ENCODE data around the gene TSPAN9.

Gene TSPAN9

DNA sequence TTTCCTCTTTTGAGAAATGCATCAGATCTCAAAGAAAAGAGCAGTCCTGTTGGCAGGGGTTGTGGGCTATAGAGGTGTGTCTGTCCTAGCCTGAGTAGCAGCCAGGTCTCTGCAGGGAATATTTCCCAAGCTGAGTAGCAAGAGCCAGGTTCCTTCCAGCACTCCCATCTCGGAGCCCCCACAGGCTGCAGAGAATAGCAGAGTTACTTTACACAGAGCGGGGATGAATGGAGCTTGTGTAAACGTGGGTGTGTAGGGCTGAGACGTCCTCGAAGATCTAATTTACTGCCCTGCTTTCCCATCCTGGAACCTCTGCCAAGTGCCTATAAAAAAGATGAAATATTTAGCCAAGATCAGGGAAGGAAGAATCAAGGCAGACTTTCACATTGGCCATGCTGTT lies 156.6 kb downstream of the TSPAN9 start:
- no peak for DNase-seq

- no peak for DNase-seq
These were observed 159.4 kb downstream of the TSPAN9 start for GRCh38 chr12:3236345-3237187.

- no peak for DNase-seq
These were observed 161.0 kb downstream of the TSPAN9 start for GRCh38 chr12:3238196-3238595.

- DNase-seq = no peak
These were observed 164.4 kb downstream of the TSPAN9 start for GRCh38 chr12:3241621-3242020.

GRCh38 chr12:3242199-3242863 lies 165.2 kb downstream of the TSPAN9 start:
- DNase-seq = no peak

DNA sequence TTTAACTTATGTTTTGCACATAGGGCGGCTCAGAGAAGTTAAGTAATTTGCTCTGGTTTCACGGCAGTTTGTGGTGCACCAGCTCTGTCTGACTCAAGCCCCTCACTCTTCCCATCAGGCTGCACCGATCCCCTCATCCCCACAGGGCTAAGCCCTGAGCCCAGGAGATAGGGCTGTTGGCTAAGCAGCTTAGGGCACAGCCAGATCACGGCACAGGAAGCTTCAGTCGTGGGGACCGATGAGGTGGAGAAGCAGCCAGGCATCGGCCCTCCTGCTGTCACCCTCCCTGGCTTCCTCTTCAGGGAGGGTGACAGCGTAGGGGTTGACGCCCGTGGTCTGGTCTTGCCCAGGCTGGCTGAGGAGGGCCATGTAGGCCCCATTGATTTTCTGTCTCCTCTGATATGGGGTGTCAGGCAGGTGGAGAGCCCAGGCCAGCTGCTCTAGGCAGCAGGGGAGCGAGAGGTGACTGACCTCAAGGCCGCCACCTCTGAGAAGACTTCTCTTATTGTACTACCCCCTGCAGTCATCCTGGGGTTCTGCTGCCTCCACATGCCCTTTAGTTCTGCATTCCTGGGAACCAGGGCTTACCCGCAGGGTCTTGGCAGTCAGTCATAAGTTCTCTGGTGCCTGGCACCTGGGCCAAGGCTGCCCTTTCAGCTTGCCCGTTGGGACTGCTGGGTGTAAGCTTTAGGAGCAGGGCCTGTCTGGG lies 166.4 kb downstream of the TSPAN9 start:
- no peak for DNase-seq

GRCh38 chr12:3244219-3244750 lies 167.1 kb downstream of the TSPAN9 start:
- DNase-seq = no peak

GRCh38 chr12:3246253-3246652 lies 169.1 kb downstream of the TSPAN9 start:
- DNase-seq = no peak

DNA sequence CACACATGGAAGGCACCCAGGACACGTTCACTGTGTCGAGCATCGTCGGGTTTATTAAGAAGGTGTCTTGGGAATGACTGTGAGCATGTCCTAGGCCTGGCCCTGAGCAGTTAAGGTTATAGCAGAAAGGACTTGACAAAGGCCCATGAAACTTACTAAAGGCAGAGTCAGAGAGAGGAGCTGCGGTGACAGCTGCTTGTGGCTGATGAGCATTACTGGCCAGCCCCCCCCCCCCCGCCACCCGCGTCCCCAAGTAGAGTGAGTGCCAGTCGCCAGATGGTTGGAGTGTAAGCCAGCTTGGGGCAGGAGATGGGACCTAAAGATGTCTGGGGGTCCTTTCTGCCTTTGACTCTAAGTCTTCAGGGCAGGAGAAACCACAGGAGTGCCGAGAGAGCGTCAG lies 169.9 kb downstream of the TSPAN9 start:
- no peak for DNase-seq

DNA sequence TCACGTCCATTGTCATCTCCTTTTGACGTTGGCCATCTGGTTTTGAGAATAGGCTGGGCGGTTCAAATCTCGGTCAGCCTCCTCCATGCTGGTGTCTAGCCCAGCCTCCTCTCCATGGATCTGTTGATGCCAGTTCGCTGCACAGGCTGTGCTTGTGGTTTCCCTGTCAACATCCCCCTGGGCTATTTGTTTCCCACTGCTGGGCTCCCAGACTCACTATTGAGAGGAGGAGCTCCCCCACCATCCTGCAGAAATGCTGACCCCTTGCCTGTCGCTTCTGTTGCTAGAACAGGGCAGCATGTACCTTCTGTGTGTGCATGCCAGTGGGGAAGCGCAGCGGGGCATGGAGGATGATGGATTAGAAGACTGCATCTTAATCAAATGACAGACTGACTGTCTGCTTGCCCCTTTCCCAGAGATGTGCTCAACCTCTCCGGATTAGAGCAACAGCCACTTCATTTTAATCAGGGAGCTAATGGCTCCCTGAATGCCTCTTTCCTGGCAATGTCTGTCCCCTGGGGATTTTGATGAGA lies 170.5 kb downstream of the TSPAN9 start:
- DNase-seq = no peak

- no peak for DNase-seq
These were observed 172.1 kb downstream of the TSPAN9 start for GRCh38 chr12:3249081-3249800.

GRCh38 chr12:3250034-3250433 lies 172.9 kb downstream of the TSPAN9 start:
- no peak for DNase-seq

GRCh38 chr12:3250576-3250975 lies 173.4 kb downstream of the TSPAN9 start:
- DNase-seq = no peak

DNA sequence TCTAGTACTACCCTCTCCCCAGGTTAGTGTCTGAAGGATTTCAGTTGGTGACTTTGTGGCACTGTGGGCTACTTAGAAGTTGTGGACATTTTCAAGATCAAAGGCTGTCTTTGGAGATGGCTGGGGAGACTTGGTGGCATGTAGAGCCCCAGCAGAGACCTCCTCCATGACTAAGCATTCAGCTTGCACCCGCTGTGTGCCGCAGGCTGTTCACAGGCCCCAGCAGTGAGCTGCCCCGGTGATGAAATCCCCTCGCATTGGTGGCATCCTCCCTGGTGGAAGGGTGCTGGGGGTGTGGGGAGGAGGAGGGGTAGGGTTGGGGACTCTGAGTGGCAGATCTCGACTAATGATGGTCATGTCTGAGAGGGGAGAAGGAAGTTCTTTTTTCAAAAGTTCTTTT lies 173.9 kb downstream of the TSPAN9 start:
- DNase-seq = no peak

- no peak for DNase-seq
These were observed 174.5 kb downstream of the TSPAN9 start for GRCh38 chr12:3251691-3252090.

- no peak for DNase-seq
These were observed 175.3 kb downstream of the TSPAN9 start for GRCh38 chr12:3252450-3252891.

GRCh38 chr12:3253682-3254275 lies 176.6 kb downstream of the TSPAN9 start:
- DNase-seq = no peak

- no peak for DNase-seq
These were observed 177.9 kb downstream of the TSPAN9 start for GRCh38 chr12:3255057-3255456.

GRCh38 chr12:3256103-3256631 lies 179.0 kb downstream of the TSPAN9 start:
- DNase-seq = no peak

DNA sequence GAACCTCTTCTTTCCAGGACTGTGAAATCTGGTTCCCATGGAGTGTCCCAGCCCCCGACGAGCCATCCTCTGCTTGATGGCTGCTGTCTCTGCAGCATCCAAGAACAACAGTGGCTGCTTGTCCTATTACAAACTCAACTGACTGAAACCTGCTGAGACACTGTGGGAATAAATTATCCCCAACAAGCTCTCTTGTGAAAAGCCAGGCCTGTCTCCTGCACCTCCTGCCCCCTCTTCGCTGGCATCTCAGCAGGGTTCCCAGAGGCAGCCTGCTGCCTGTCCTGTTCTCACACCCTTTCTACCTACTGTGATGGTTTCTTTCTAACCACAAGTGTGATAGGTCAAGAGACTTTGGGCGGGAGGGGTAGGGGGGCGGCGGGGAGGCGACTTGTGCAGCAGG lies 180.2 kb downstream of the TSPAN9 start:
- no peak for DNase-seq

GRCh38 chr12:3259973-3260372 lies 182.8 kb downstream of the TSPAN9 start:
- no peak for DNase-seq
